ENCODE measurements around the gene PPP2R2D. TPM values are rescaled to one million over a fixed set of nuclear protein-coding genes. Genes with fewer than 3 reads are reported as not detected.
"Not testable (repeated sequence)": the region's sequence is repeated elsewhere in the genome, so short reads cannot be mapped to it uniquely, and the experiment has no call there.

PPP2R2D gene
- total RNA-seq, 1 experiment from 2014 or later, result 35.8 TPM

DNA sequence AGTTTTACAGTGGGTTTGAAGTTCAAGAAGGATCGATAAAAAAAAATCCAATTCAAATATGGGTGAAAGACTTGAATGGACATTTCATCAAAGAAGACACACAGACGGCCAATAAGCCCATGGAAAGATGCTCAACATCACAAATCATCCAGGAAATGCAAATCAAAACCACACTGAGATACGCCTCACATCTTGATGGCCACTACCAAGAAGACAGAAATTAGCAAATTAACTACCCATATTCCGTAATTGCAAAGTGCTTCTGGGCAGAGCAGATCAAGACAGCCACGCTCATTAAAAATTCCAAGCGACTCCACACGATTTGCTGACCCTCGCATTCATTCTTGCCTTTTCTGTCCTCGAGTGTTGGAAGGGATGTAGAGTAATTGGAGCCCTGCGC is 34.1 kb upstream of the PPP2R2D start:
- DNase-seq (ENCODE audit: low read depth), result no peak

DNA sequence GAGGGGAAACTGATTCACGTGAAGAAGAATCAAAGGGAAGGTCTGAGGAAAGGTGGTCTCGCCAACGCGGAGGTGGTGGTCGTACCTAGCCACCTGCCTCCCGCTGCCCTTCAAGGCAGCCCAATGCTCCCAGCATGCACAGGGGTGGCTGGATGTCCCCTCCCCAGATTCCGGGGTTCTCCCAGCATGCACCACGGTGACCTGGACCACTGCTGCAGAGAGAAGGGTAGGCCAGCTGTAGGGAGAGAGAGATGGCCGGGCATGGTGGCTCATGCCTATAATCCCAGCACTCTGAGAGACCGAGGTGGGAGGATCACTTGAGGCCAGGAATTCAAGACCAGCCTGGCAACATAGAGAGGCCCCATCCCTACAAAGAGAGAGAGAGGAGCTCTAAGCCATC is 32.4 kb upstream of the PPP2R2D start:
- DNase-seq (ENCODE audit: low read depth), result no peak

DNA sequence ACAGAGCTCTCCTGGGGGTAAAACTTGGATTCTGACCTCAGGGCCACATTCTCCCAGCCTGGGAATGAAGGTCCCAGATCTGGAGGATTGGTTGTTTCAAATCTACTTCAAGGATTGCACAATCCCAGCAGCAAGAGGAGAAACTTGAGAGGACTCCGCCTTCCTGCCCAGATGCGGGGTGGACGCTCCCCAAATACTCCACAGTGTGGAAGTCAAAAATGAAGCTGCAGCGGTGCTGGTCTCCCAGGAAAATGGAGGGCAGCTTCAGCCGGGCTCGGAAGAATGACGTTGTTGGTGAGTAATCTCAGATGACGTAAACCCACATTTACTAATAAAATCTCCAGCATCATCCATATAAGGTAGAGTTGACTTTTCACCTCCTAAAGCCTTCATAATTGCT is 31.5 kb upstream of the PPP2R2D start:
- DNase-seq (ENCODE audit: low read depth), result no peak

DNA sequence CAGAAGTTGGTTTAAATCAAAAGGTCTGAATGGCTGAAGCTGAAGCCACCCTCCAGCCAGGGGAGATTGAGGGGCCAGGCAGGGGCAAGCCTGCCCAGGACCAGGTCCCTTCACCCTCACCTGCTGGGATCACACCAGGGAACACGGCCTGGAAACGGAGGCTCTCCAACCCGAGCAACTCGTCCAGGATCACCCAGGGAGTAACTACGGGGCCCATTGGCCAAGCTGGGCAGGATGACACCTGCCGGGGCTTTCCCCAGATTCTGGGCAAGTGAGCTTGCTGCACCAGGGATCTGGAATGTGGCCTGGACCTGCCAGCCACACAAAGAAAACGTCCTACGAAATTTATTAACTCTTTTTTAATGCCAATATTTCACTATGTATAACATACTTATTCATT is 30.4 kb upstream of the PPP2R2D start:
- no peak for DNase-seq (ENCODE audit: low read depth)

DNA sequence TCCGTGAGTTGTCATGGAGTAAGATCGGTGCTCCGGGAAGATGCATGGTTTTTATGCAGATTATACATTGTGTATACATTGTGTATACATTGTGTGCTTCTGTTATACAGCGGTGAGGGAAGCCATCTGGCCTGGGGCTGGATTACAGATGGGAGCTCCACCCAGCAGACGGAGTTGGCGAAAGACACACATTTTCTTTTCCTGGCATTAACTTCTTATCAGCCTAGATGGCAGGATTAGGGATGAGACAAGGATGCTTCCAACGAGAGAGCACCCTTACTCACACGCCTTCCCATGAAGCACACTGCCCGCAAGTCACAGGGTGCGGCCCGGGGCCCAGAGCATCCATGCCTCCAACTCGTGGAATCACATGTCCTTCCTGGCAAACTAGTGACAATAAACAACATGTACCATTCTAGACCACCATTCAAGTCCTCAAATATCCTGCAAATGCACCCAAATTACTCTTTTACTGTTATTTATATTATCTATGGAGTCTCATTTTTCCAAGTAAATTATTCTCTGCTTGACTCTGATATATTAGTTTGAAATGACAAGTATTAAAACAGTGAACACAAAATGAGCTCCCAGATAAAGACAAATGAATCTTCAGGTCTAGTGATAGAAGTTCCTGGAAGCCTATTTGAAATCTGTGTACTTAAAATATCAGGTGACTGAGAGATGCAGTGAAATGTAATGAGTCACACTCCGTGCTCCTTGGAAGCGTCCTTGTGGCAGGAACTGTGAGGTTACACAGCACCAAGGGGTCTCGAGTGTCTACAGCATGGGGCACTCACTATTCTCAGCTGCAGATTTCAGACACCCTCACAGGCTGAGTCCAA is 29.8 kb upstream of the PPP2R2D start:
- DNase-seq (ENCODE audit: low read depth), result peak; percentile 16

DNA sequence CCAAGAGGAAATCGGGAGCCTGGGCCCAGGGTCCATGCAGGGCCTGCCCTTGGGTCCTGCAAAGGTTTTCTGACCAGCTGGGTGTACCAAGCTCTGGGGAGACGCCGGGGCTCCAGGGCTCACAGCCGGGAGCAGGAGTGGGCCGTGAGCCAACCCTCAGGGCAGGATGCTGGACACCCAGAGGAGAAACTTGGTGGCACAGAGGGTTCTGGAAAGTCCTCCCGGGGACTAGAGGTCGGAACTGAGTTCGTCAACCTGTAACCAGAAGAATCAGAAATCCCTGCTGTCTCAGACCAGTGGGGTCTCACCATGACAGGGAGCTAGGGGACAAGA is 29.2 kb upstream of the PPP2R2D start:
- DNase-seq (ENCODE audit: low read depth), result no peak

DNA sequence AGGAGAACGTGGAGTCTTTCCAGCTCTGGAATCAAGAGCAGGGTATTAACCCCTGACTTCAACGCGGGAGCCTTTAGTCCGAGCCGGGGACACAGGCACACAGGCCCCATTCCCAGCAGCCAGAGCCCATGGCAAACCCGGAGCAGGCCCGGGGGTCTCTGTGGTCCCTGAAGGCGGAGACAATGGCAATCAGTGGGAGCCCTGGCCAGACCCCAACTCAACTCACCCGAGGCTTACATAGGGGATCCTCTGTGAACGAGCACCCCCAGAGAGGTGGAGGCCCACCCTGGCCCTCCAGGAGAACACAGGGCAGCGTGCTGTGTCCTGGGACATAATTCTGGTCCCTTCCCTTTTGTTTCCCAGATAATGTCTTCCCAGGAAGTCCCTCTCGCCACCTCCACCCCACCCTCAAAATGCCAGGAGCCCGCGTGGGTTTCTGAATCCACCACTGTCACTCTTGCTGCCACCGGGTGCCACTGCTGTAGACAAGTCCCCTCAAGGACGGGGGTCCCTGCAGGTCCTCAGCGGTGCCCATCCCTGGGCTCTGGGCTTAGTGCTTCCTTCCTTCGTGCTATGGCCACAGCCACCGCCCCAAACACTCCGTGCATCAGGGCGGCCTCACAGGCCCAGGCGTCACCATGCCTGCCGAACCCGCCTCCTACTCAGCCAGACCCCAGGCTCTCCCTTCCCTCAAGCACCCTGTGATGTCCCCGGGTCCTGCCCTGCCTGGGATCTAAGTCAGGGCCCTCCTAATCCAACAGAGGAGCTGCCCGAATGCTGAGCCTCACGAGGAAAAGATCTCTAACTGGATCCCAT is 28.6 kb upstream of the PPP2R2D start:
- DNase-seq (ENCODE audit: low read depth), result no peak

DNA sequence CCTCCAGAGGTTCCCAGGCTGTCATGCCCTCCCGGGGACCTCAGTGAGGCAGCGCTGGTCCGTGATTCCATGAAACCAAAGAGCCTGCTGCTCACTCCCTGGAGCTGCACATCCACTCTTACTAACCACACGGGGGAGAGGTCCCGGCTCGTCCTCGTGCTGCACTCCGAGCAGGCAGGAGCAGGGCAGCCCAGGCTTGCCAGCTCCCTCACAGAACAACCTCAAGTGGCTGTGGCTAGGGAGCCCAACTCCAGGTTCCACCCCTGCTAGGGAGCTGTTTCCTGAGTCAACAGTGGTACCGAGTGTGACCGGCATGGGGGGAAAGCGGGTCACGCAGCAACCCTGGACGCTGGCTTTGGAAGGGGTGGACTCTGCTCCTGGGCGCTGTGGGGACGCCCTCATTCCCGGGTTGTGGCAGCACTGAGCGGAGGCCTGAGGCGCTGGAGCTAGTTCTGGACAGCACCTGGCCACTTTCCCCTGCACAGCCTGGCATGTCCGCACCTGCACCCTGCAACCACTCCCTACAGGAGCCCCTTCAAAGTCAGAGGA is 27.9 kb upstream of the PPP2R2D start:
- DNase-seq (ENCODE audit: low read depth), result no peak

DNA sequence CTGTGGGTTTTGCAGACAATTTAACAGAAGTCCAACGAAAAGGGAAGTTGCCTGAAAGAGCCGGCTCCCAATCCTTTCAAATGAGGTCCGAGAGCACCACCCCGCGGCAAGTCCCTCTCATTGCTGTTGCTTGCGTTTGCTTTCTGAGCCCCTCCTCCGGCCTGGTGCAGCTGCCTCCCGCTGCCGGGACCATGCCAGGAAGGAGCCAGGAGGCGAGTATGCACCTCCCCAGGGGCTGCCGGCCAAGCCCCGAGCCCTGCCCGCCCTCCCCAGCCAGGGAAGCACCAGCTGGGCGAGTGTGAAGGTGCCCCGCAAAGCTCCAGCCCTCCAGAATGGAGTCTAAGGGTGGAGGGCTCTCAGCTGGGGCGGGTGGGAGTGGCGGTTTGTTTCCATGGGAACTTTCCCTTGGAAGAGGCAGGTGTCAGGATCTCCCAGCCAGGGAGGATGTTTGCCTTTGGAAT is 25.8 kb upstream of the PPP2R2D start:
- DNase-seq (ENCODE audit: low read depth), result peak; percentile 76

DNA sequence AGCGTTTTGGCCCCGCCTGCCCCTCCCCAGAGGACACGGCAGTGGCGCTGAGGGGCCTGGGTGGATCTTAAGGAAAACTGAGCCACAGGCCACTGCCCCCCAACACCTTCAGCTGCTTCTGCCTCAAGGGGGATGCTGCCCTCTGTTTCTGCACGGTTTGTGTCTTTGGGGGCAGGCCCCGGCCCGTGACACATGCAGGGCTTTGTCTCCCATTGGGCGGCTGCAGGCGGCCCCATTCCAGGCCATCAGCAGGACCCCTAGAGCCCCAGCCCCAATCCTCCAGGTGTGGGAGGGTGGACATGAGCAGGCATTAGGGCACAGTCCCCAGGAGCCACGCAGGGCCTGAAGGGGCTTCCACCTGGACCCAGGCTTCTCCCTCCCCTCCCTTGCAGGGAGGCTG is 25.3 kb upstream of the PPP2R2D start:
- DNase-seq (ENCODE audit: low read depth), result no peak

DNA sequence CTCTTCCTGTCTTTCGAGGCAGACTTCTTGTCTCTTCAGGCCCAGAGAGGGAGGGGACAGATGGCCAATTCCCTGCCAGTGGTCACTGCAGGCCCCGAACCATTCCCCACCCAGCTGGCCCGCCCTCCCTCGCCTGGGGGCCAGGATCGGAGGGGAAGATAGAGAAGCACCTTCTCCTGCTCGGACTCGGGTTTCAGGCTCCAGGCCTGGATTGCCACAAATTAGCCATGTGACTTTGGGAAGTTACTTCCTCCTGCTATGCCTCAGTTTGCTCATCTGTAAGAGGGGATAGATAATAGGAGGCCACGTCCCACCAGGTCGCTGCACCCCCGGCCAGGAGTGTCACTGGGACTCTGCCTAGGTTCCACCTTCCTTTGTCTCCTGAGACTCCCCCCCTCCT is 24.8 kb upstream of the PPP2R2D start:
- no peak for DNase-seq (ENCODE audit: low read depth)

DNA sequence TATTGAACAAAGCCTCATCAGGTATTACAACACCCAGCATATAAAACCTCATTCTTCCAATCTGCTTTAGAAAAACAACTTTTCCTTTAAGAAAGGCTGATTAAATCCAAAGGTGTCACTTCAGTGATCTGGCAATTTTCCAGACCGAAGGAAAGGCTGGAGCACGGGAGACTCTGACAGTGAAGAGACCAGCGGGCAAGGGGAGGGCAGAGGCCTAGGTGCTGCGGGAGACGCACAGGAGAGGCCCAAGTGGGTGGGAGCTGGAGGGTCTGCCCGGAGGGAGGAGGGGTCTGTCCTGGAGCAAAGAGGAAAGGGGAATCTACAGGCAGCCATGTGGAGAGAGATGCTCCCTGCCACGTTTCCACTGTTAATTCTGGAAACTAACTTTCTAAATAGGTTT is 24.3 kb upstream of the PPP2R2D start:
- no peak for DNase-seq (ENCODE audit: low read depth)

DNA sequence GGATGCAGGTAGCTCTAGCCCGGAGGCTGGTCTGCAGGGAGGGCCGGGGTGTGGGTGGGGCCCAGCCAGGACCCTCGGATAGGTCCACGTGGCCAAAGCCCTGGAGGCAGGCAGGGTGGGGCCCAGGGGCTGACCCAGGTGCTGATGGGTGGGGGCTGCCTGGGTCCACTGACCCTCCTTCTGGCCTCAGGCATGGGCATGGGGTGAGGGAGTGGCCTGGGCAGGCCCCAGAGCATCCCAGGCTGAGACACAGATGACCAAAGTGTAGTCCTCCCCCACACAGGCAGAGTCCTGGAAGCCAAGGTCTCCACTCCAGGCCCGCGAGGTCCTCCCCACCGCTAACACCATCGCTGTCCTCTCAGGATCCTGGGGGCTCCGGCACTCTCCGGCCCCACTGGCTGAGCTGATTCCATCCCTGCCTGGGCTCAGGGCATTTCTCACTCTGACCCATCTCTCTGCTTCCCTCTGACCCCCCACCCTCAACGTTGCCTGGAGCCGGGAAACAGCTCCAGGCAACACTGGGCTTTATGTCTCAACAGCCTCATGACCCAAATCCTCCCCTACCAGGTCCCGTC is 20.7 kb upstream of the PPP2R2D start:
- DNase-seq (ENCODE audit: low read depth), result no peak

DNA sequence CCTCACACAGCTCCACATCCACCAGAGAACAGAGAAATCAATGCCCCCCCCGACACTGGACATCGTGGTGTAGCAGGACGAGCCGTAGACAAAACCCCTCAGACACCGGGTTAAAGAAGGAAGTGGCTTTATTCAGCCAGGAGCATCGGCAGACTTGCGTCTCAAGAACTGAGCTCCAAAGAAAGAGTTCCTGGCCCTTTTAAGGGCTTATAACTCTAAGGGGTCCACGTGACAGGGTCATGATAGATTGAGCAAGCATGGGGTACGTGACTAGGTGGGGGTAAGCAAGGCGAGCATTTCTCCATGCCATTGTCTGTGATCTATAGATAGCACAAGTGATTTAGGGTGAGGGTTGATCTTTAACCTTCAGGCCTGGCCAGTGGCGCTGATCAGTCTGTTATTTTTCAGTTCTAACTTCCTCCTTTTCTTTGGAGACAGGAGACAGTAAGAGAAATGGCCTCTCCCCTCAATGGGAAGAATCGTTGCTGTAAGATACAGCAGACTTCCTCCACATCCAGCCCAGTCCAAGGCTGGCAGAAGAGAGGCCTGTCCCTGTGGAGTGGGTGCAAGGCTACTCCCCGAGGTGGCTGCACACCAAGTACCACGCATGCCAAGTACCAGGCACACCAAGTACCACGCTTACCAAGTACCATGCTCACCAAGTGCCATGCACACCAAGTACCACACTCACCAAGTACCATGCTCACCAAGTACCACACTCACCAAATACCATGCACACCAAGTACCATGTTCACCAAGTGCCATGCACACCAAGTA is 19.5 kb upstream of the PPP2R2D start:
- DNase-seq (ENCODE audit: low read depth), result no peak

DNA sequence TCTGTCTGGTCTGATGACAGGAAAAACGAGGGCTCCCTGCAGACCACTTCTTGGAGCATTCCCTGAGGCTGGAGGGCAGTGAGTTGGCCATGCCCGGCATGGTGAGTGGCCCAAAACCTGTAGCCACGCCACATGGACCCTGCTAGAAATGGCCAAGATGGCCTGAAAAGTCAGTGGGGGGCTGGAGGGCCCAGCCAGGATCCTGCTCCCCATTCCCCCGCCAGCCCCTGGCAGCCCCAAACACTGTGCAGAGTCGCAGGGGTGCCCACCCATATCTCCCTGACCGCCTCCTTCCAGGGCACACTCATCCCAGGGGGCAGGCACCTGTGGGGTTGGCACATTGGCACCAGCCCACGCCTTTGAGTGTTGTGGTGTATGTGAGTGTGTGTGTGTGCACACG is 18.7 kb upstream of the PPP2R2D start:
- DNase-seq (ENCODE audit: low read depth), result no peak

DNA sequence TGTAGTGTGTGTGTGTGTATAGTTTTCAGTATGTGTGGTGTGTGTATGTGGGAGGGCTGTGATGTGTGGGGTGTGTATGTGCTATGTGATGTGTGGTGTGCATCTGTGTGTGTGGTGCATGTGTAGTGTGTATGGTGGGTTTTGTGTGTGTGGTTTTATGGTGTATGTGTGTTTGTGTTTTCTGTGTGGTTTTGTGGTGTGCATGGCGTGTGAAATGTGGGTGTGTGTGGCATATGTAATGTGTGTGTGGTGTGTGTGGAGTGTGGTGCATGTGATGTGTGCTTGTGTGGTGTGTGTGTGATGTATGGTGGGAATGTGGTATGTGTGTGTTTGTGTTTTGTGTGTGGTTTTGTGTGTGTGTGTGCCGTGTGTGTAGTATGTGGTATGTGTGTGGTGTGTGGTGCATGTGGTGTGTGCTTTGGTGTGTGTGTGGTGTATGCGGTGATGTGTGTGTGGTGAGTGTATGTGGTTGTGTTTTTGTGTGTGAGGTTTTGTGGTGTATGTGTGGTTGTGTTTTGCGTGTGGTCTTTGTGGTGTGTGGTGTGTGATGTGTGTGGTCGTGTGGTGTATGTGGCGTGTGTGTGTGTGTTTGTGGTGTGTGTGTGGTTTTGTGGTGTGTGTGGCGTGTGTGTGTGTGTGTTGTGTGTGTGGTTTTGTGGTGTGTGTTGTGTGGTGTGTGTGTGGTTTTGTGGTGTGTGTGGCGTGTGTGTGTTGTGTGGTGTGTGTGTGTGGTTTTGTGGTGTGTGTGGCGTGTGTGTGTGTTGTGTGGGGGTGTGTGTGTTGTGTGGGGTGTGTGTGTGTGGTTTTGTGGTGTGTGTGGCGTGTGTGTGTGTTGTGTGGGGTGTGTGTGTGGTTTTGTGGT is 18.0 kb upstream of the PPP2R2D start:
- DNase-seq (ENCODE audit: low read depth), result no peak

DNA sequence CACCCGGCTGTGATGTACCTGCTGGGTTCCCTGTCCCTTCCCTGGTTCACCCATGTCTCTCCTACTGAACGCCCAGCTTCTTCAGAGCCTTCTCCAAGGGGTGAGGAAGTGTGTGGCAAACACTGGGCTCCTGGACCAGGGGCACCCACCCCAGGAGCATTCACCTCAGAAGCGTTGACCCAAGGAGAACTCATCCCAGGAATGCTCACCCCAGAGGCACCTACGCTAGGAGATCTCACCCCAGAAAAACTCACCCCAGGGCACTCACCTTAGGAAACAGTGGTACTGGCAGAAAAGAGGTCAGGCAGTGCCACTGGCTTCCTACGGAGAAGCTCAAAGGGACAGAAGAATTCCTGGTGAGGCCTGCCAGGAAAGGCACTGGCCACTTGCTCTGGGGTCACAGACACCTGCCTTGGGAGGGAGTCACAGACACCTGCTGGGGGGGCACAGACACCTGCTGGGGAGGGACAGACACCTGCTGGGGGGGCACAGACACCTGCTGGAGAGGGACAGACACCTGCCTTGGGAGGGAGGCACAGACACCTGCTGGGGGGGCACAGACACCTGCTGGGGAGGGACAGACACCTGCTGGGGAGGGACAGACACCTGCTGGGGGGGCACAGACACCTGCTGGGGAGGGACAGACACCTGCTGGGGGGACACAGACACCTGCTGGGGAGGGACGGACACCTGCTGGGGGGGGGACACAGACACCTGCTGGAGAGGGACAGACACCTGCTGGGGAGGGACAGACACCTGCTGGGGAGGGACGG is 17.0 kb upstream of the PPP2R2D start:
- not testable (repeated sequence) for DNase-seq (ENCODE audit: low read depth)

DNA sequence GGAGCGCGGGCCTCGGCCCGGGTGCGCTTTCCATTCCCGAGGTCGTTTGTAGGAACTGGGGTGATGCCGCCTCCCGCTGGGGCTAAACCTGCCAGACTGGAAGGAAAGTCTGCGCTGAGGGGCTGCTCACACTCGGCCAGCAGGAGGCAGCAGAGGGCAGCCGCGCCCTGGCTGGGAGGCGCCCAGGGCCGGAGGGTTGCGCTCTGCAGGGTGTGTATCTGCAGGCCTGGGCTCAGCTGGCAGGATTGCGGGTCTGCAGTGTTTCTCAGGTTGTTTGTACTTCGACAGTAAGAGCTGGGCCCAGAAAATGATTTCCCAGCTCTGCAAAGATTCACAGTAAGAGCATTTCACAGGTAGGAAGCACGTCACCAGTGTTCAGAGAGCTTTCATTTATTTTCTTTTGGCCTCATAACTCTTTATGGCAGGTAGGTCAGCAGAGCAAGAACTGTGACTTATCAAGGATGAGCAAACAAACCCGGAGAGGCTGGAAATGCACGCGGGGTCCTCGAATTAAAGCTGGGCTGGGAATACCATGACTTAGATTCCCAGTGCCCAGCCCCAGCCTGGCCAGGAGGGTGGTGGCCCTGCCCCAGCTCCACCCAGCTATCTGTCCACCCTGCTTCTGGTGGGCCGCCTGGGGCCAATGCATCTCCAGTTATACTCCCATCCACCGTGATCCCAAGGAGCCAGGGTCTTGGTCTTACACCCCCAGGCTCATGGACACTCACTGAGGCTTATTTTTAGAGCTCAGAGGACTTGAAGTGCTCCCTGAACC is 15.2 kb upstream of the PPP2R2D start:
- DNase-seq (ENCODE audit: low read depth), result no peak

DNA sequence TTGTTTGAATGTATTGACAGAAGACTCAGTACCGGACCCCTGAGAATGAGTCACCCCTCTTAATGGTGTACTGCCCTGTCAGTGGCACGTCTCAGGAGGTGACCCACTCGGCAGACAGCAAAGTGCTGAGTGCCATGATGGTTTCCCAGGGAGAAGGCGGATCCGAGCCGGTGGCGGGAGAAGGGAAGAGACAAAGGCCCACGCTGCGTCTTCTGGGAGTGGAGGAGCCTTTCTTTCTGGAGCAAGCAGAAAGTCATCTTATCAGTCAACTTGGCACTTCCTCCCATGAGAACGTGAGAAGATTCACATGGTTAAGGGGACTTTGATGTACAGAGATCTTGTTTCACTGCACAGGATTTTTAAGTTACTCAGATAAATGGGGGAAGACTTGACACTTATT is 14.6 kb upstream of the PPP2R2D start:
- DNase-seq (ENCODE audit: low read depth), result no peak

Measured in LHCN-M2 (cell line).